SK-N-SH treated with all-trans-retinoic acid at 6 μM for 48 hours (cell line): ENCODE data around the gene UTS2R.

Source experiments
- ATAC-seq: fragments of 200-7000 bp; cut with Tn5 transposase; 3 replicates; pipeline ENCODE4 v1.9.1; 2020; ENCODE audit warnings: mild to moderate bottlenecking, moderate library complexity
- ARNTL ChIP-seq: fragments of 450-650 bp; formaldehyde crosslinking; IDR thresholded peaks from 2 replicates; pipeline ENCODE4 v1.5.0; 2020; ENCODE audit warnings: low read depth, mild to moderate bottlenecking, moderate library complexity, borderline replicate concordance
- BACH2 ChIP-seq: fragments of 250-450 bp; sonication (Bioruptor Pico); IDR thresholded peaks from 2 replicates; pipeline ENCODE4 v1.9.0; 2021; ENCODE audit warnings: mild to moderate bottlenecking, borderline replicate concordance
- CSDC2 ChIP-seq: fragments of 250-450 bp; sonication (Bioruptor Pico); IDR thresholded peaks from 2 replicates; pipeline ENCODE4 v1.5.0; 2020; ENCODE audit warnings: mild to moderate bottlenecking, moderate library complexity
- GLIS3 ChIP-seq: fragments of 250-450 bp; sonication (Bioruptor Pico); IDR thresholded peaks from 2 replicates; pipeline ENCODE4 v1.5.0; 2020; ENCODE audit warnings: mild to moderate bottlenecking, moderate library complexity
- ISL1 ChIP-seq: fragments of 250-450 bp; sonication (Bioruptor Pico); IDR thresholded peaks from 2 replicates; pipeline ENCODE4 v2.1.2; 2022; ENCODE audit warnings: mild to moderate bottlenecking, moderate library complexity
- OSR1 ChIP-seq: fragments of 250-450 bp; sonication (Bioruptor Pico); IDR thresholded peaks from 2 replicates; pipeline ENCODE4 v1.8.0; 2022; ENCODE audit warnings: moderate library complexity, mild to moderate bottlenecking, inconsistent platforms
- PPARA ChIP-seq: fragments of 250-450 bp; sonication (Bioruptor Pico); IDR thresholded peaks from 2 replicates; pipeline ENCODE4 v1.5.0; 2020; ENCODE audit warnings: mild to moderate bottlenecking, borderline replicate concordance
- RARB ChIP-seq: fragments of 250-450 bp; sonication (Bioruptor Pico); IDR thresholded peaks from 2 replicates; pipeline ENCODE4 v1.8.0; 2021; ENCODE audit warnings: mild to moderate bottlenecking, moderate library complexity
- SNAI2 ChIP-seq: fragments of 250-450 bp; sonication (Bioruptor Pico); IDR thresholded peaks from 2 replicates; pipeline ENCODE4 v1.5.0; 2020; ENCODE audit warnings: mild to moderate bottlenecking, moderate library complexity
- ZC3H10 ChIP-seq: fragments of 250-450 bp; sonication (Bioruptor Pico); IDR thresholded peaks from 2 replicates; pipeline ENCODE4 v1.5.1; 2021; ENCODE audit warnings: mild to moderate bottlenecking, moderate library complexity
- ZFP3 ChIP-seq: fragments of 250-450 bp; sonication (Bioruptor Pico); IDR thresholded peaks from 2 replicates; pipeline ENCODE4 v1.5.0; 2020; ENCODE audit warnings: mild to moderate bottlenecking, moderate library complexity
- ZFP30 ChIP-seq: fragments of 450-650 bp; formaldehyde crosslinking; IDR thresholded peaks from 2 replicates; pipeline ENCODE4 v1.5.0; 2022; ENCODE audit warnings: mild to moderate bottlenecking, moderate library complexity
- ZNF565 ChIP-seq: fragments of 450-650 bp; formaldehyde crosslinking; conservative IDR thresholded peaks from 2 replicates; pipeline ENCODE4 v1.5.0; 2020; ENCODE audit warnings: low read depth, mild to moderate bottlenecking, moderate library complexity
- ZNF70 ChIP-seq: fragments of 450-650 bp; formaldehyde crosslinking; IDR thresholded peaks from 2 replicates; pipeline ENCODE4 v1.5.0; 2020; ENCODE audit warnings: mild to moderate bottlenecking, moderate library complexity
- ZNF8 ChIP-seq: fragments of 450-650 bp; formaldehyde crosslinking; IDR thresholded peaks from 2 replicates; pipeline ENCODE4 v1.5.0; 2020; ENCODE audit warnings: mild to moderate bottlenecking, moderate library complexity
- TF ChIP-seq, protein P1 (sequence below): fragments of 250-450 bp; sonication (Bioruptor Pico); IDR thresholded peaks from 2 replicates; pipeline ENCODE4 v1.5.1; 2021; ENCODE audit warnings: mild to moderate bottlenecking, moderate library complexity
- TF ChIP-seq, protein P2 (sequence below): fragments of 250-450 bp; sonication (Bioruptor Pico); IDR thresholded peaks from 2 replicates; pipeline ENCODE4 v1.5.0; 2020; ENCODE audit warnings: mild to moderate bottlenecking, moderate library complexity
- TF ChIP-seq, protein P3 (sequence below): fragments of 250-450 bp; sonication (Bioruptor Pico); IDR thresholded peaks from 2 replicates; pipeline ENCODE4 v1.8.0; 2021; ENCODE audit warnings: low read depth, mild to moderate bottlenecking, moderate library complexity, borderline replicate concordance
- TF ChIP-seq, protein P4 (sequence below): fragments of 250-450 bp; sonication (Bioruptor Pico); IDR thresholded peaks from 2 replicates; pipeline ENCODE4 v1.8.0; 2020; ENCODE audit warnings: mild to moderate bottlenecking, moderate library complexity, borderline replicate concordance

Gene UTS2R

DNA sequence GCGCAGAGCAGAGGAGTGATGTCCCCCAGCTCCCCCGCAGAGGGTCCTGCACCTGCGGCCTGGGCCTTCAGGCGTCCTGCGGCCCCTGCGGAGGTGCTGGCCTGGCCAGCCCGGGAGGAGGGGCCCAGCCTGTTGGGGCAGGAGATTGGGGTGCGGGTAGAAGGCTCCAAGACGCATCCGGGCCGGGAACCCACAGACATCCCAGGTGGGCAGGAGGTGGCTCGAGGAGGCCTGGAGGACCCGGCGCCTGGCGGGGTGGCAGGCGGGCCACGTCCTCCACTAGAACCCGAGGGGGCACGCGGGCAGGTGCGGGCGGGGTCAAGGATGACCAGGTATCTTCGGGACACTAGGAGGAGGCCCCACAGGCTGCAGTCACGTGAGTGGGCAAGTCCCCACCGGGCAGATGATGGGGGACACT lies 37.4 kb upstream of the UTS2R start:
- ATAC-seq = no peak
- TF ChIP-seq ZNF565 (no peak), ZFP3 (CRISPR knock-in tag) (no peak), ZFP30 (CRISPR knock-in tag) (no peak), PPARA (CRISPR knock-in tag) (no peak), ZC3H10 (no peak), ZNF70 (CRISPR knock-in tag) (no peak), OSR1 (CRISPR knock-in tag) (no peak), GLIS3 (CRISPR knock-in tag) (no peak), SNAI2 (CRISPR knock-in tag) (no peak)
- TF ChIP-seq, protein P1, sequence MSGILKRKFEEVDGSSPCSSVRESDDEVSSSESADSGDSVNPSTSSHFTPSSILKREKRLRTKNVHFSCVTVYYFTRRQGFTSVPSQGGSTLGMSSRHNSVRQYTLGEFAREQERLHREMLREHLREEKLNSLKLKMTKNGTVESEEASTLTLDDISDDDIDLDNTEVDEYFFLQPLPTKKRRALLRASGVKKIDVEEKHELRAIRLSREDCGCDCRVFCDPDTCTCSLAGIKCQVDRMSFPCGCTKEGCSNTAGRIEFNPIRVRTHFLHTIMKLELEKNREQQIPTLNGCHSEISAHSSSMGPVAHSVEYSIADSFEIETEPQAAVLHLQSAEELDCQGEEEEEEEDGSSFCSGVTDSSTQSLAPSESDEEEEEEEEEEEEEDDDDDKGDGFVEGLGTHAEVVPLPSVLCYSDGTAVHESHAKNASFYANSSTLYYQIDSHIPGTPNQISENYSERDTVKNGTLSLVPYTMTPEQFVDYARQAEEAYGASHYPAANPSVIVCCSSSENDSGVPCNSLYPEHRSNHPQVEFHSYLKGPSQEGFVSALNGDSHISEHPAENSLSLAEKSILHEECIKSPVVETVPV (CRISPR knock-in tag) = no peak

DNA sequence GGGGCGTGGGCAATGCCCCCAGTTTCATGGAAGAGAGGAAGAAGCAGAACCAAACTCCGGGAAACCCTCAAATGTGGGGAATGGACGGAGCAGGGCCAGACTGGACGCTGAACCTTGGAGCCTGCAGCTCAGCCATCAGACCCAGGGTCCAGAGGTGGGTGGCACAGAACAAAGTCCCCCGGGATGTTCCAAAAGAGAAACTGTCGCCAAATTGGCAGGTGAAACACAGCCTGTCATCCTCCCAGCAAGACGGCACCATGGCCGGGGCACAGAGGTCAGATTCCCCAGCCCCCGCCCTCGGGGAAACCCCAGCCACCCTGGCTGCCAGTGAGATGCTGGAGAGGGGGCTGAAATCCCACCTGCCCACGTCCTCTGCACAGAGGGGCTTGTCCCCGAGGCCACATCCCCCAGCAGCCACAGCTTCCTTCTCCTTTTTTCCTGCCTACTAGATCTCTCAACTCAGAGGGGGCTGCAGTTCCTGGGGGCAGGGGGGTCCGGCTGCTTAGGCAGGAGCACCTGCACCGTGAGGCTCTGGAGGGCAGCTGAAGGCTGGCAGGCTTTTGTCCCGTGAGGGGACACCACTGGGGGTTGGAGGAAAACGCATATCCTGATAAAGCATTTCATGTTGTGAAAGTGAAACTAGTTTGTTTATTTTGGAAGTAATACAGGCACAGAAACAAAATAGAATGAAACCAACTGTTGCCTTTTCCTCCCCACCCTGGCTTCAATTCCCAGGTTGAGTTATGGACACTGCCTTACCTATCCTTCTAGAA lies 36.8 kb upstream of the UTS2R start:
- ATAC-seq = no peak
- TF ChIP-seq ZFP3 (CRISPR knock-in tag) (no peak), ARNTL (CRISPR knock-in tag) (no peak), ZC3H10 (no peak), ISL1 (CRISPR knock-in tag) (no peak), BACH2 (CRISPR knock-in tag) (no peak), RARB (no peak), SNAI2 (CRISPR knock-in tag) (no peak), ZNF70 (CRISPR knock-in tag) (no peak), PPARA (CRISPR knock-in tag) (no peak), ZNF8 (CRISPR knock-in tag) (no peak), GLIS3 (CRISPR knock-in tag) (no peak)
- TF ChIP-seq, protein P2, sequence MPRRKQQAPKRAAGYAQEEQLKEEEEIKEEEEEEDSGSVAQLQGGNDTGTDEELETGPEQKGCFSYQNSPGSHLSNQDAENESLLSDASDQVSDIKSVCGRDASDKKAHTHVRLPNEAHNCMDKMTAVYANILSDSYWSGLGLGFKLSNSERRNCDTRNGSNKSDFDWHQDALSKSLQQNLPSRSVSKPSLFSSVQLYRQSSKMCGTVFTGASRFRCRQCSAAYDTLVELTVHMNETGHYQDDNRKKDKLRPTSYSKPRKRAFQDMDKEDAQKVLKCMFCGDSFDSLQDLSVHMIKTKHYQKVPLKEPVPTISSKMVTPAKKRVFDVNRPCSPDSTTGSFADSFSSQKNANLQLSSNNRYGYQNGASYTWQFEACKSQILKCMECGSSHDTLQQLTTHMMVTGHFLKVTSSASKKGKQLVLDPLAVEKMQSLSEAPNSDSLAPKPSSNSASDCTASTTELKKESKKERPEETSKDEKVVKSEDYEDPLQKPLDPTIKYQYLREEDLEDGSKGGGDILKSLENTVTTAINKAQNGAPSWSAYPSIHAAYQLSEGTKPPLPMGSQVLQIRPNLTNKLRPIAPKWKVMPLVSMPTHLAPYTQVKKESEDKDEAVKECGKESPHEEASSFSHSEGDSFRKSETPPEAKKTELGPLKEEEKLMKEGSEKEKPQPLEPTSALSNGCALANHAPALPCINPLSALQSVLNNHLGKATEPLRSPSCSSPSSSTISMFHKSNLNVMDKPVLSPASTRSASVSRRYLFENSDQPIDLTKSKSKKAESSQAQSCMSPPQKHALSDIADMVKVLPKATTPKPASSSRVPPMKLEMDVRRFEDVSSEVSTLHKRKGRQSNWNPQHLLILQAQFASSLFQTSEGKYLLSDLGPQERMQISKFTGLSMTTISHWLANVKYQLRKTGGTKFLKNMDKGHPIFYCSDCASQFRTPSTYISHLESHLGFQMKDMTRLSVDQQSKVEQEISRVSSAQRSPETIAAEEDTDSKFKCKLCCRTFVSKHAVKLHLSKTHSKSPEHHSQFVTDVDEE (CRISPR knock-in tag) = no peak

DNA sequence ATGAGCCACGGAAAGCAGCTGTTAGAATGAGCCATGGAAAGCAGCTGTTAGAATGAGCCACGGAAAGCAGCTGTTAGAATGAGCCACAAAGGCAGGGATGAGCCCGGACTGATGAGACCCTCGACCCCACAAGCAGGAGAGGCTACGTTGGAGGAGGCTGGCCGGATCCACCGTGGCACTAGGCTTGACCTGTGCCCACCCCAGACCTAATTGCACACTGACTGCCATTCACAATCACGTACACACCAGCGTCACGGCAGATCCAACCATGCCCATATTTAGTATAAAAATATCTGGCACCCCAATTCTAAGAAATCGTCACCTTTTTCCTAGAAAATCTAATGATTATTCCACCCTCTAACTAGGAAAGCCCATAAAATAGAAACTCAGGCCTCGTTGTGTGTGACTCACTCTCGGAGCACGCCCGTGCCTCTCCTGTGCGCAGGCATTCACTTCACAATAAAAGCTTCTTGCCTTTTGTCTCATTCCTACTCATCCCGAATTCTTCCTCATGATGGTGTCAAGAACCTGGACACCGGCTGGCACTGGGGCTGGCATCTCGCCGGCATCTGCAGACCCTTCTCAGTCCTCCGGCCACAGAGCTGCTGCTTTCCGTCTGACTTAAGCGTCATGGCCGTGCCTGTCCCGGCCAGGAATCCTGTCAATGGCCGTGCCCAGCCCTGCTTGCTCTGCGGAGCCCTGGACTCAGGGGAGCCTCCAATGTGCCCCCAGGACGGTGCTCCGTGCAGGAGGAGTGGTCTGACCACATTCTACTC lies 32.5 kb upstream of the UTS2R start:
- TF ChIP-seq ZNF565 (no peak), CSDC2 (0 out of 2 replicates have a peak, but pooled peaks have one; percentile 64)
- peak; percentile 94 for ATAC-seq

DNA sequence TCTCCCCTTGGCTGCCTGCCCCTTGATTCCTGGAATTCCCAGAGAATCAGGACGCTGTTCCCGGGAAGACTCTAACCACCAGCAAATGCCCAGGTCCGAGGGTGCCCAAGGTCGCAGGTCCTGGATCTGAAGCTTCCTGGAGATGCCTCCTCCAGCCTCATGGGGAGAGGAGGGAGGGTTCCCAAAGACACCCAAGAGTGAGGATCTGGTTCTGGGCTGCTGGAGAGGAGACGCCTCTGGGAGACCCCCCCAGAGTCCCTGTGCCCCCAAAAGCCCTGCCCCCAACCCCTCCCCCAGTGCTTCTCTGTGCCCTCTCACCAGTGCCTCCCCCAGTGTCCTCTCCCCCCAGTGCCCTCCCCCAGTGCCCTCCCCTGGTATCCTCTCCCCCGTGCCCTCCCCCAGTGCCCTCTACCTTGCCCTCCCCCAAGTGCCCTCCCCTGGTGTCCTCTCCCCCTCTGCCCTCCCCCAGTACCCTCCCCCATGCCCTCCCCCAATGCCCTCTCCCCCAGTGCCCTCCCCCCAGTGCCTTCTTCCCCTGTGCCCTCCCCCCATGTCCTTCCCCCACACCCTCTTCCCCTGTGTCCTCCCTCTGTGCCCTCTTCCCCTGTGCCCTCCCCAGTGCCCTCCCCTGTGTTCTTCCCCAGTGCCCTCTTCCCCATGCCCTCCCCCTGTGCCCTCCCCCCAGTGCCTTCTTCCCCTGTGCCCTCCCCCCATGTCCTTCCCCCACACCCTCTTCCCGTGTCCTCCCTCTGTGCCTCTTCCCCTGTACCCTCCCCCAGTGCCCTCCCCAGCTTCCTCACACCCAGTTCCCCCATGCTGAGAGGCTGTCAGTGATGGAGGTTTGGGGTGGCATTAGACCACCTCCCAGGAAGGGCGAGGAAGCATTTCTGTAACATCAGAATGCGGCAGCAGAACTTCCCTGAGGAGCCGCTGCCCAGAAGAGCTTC lies 31.7 kb upstream of the UTS2R start:
- ATAC-seq = peak; percentile 57; the same call in 2 of the 3 replicates
- TF ChIP-seq, protein P3, sequence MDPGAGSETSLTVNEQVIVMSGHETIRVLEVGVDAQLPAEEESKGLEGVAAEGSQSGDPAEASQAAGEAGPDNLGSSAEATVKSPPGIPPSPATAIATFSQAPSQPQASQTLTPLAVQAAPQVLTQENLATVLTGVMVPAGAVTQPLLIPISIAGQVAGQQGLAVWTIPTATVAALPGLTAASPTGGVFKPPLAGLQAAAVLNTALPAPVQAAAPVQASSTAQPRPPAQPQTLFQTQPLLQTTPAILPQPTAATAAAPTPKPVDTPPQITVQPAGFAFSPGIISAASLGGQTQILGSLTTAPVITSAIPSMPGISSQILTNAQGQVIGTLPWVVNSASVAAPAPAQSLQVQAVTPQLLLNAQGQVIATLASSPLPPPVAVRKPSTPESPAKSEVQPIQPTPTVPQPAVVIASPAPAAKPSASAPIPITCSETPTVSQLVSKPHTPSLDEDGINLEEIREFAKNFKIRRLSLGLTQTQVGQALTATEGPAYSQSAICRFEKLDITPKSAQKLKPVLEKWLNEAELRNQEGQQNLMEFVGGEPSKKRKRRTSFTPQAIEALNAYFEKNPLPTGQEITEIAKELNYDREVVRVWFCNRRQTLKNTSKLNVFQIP (CRISPR knock-in tag) = no peak
- TF ChIP-seq CSDC2 = no peak
- TF ChIP-seq, protein P4, sequence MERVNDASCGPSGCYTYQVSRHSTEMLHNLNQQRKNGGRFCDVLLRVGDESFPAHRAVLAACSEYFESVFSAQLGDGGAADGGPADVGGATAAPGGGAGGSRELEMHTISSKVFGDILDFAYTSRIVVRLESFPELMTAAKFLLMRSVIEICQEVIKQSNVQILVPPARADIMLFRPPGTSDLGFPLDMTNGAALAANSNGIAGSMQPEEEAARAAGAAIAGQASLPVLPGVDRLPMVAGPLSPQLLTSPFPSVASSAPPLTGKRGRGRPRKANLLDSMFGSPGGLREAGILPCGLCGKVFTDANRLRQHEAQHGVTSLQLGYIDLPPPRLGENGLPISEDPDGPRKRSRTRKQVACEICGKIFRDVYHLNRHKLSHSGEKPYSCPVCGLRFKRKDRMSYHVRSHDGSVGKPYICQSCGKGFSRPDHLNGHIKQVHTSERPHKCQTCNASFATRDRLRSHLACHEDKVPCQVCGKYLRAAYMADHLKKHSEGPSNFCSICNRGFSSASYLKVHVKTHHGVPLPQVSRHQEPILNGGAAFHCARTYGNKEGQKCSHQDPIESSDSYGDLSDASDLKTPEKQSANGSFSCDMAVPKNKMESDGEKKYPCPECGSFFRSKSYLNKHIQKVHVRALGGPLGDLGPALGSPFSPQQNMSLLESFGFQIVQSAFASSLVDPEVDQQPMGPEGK (CRISPR knock-in tag) = no peak
- TF ChIP-seq, all 23 proteins: peak for 0
